HG02571 (cell line): Measurements from ENCODE around the gene SEC23A.
"Not testable (repeated sequence)": the region's sequence is repeated elsewhere in the genome, so short reads cannot be mapped to it uniquely, and the experiment has no call there.

Source experiments
- ATAC-seq: cut with Tn5 transposase; IDR thresholded peaks from one replicate; pipeline ENCODE4 v1.9.1; 2021; ENCODE audit warnings: mild to moderate bottlenecking, moderate library complexity; ENCODE audit not compliant: unreplicated experiment

SEC23A gene

GRCh38 chr14:39034481-39035296 is 68.3 kb downstream of the SEC23A start:
- ATAC-seq: no peak

DNA sequence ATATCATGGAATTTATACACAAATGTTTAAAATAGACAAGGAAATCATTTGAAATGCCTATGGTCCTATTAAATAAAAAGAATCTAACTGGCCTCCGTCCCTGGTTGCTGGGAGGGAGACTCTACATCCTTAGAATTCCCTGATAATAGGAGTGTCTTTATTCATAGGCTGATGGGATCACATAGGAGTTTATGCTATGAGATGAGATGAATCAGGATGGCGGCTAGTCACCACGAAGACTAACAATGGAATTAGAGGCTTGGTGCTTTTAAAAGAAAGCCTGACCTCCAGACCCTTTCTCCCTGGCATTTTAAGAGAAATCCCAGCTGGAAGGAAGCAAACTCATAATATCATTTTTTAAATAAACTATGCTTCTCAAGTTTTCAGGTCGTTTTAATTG is 69.7 kb downstream of the SEC23A start:
- ATAC-seq: no peak

GRCh38 chr14:39030209-39030608 is 72.8 kb downstream of the SEC23A start:
- no peak for ATAC-seq

DNA sequence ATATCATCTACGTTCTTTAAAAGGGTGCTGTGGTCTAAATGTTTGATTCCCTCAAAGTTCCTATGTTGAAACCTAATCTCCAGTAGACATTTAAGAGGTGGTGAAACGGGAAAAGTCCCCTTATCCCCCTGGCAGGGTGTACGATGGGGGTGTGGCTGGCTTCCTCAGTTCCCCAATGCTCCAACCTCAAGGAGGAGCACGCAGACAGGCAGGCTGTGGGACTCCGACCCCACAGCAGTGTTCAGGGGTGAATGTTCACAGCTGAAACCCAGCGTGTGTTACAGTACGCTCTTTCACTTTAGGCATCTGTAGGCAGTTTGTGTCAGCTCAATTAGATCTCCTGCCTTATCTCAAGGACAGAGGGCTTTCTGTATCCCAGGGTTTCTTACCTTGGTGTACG is 73.2 kb downstream of the SEC23A start:
- ATAC-seq: no peak

GRCh38 chr14:39028620-39029019 is 74.4 kb downstream of the SEC23A start:
- no peak for ATAC-seq

DNA sequence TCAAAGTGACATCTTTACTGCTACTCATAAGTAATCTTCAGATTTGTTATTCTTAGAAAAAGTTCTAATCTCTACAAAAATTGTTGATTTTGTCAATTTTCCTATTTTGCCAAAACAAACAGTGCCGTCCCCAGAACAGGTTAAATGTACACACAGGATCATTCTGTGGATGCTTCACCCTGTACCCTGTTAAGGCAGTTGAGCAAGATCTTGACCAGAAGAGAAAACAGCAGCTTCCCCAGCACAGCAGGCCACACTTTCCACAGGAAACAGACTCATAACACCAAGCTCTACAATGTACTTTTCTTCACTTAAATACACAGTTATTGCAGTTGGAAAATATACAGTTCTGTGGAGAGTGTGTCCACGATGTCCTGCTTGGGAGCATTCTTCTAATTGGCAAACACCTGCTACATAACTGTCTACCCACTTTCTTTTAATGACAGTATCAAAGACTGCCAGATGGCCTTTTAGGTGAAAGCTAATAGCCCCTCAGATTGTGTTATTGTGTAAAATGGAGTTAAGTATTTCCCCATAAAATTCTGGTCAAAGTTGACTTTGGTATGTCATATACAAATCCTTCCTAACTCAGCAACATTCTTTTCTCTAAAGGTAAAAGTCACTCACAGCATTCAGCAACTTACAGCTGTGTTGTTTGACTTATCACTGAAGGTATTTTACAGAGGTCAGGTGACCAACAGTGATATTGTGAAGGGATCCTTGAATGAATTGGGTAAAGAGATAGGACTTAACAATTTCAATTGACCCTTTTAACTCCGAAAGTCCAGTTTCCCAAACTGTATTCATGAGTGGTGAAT is 77.0 kb downstream of the SEC23A start:
- ATAC-seq: no peak

- ATAC-seq: no peak
Measured at GRCh38 chr14:39025250-39025809, 77.7 kb downstream of the SEC23A start.

DNA sequence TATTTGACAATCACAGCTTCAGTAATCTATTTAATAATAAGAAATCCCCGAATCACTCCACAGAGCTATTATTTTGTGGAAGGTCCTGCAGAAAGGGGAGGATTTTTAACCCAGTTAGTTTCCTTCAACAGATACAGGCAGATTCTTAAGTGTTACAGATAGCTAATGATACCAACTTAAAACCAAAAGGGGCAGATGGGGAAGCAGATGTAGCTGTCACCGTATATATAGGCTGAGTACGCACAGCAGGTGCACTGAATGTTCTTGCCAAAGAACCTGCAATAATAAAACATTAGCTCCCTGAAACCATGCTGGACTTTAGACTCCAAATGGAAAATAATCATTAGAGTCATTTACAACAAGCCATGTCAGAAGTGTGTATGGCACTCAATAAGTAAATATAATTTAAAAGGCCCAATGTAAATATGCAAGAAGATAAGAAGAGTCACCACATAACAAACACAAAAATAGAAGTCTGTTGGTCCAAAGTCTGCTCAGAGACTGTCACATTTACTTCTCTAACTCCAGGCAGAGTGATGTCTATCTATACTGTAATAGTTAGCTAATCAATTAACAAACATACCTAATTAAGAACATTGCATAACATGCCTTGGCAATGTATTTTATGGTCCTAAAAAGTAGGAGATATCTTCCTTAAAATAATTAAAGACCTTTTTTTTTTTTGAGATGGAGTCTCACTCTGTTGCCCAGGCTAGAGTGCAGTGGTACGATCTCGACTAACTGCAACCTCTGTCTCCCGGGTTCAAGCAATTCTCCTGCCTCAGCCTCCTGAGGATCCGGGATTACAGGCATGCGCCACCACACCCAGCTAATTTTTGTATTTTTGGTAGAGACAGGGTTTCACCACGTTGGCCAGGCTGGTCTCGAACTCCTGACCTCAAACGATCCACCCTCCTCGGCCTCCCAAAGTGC is 78.8 kb downstream of the SEC23A start:
- ATAC-seq: no peak

DNA sequence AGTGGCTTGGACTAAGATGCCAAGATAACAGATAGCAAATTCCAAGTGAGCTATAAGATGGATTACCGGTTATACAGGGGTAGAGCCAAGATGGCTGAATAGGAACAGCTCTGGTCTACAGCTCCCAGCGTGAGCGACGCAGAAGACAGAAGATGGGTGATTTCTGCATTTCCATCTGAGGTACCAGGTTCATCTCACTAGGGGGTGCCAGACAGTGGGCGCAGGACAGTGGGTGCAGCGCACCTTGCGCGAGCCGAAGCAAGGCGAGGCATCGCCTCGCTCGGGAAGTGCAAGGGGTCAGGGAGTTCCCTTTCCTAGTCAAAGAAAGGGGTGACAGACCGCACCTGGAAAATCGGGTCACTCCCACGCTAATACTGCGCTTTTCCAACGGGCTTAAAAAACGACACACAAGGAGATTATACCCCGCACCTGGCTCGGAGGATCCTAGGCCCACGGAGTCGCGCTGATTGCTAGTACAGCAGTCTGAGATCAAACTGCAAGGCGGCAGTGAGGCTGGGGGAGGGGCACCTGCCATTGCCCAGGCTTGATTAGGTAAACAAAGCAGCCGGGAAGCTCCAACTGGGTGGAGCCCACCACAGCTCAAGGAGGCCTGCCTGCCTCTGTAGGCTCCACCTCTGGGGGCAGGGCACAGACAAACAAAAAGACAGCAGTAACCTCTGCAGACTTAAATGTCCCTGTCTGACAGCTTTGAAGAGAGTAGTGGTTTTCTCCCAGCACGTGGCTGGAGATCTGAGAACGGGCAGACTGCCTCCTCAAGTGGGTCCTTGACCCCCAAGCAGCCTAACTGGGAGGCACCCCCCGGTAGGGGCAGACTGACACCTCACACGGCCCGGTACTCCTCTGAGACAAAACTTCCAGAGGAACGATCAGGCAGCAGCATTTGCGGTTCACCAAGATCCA is 85.7 kb downstream of the SEC23A start:
- not testable (repeated sequence) for ATAC-seq

DNA sequence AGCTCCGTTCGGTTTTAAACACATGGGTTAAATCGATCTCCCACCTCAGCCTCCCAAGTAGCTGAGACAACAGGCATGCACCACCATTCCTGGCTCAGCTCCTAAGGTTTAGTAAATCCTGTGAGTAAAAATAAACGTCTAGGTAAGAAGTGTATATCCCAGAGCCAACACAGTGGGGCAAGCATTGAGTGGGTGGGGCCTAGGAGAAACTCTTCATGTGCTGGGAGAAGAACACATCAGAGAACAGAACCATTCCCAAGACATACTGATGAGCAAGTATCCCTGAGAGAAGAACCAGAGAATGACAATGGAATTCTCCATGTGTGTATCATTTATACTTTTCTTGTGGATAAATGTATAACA is 86.3 kb downstream of the SEC23A start:
- no peak for ATAC-seq

GRCh38 chr14:39015964-39016577 is 87.0 kb downstream of the SEC23A start:
- no peak for ATAC-seq

DNA sequence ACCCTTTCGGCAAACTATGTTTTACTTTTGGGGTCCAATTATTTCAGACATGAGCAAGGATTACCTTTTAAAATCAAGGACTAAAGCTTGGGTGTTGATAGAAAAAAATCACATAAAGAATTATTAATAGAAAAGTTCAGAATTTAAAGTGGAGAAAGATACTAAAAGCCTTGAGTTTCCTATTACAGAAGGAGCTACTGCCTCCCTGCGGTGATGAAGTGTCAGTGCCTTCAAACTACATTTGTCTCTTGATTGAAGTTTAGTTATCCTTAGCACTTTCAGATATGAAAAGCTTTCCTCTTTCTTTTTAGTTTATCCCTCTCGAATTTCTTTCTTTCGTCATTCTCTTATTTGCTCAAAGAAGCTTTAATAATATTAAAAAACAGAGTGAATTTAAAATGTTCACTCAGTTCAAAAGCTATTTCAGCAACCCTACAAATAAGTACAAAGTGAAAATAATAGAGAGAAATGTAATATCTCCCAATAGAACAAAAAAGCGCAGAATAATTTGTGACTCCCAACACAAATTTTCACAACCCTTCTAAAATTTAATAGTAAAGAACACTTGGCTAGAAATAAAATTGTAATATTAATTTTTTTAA is 87.6 kb downstream of the SEC23A start:
- no peak for ATAC-seq

DNA sequence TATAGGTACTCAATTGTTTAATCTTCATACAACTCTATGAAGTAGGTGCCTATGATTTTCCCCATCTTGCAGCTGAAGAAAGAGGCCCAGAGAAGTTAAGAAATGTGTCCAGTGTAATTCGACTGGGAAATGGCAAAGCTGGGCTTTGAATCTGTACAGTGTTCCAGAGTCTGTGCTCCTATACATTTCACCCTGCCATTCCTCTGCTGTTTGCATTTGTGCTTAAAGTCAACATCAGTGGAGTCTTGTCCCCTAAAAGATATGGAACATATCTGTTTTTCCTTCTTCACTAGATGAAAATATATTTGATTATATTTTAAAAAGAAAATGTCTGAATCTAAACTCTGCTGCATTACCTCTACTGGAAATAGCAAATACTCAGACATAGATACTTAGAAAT is 88.6 kb downstream of the SEC23A start:
- no peak for ATAC-seq

- not testable (repeated sequence) for ATAC-seq
Measured at GRCh38 chr14:39008965-39009364, 94.1 kb downstream of the SEC23A start.

DNA sequence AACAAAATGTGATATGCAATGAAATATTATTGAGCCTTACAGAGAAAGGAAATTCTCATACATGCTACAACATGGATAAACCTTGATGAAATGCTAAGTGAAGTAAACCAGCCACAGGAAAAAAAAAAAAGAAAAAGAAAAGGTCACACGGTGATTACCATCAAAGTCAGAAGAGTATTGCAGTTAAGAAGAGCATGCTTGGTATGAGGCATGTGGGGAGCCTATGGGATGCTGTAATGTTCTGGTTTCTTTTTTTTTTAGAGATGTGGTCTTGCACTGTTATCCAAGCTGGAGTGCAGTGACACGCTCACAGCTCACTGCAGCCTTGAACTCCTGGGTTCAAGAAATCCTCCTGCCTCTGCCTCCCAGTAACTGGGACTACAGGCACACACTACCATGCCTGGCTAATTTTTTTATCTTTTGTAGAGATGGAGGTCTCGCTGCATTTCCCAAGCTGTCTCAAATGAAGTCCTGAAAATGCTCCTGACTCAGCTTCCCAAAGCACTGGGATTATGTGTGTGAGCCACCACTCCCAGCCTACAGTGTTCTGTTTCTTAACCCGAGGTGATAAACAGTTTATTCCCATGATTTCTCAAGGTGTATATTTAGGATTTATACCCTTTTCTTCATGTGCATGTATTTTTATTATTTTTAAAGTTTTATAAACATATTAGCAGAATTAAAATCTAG is 96.2 kb downstream of the SEC23A start:
- ATAC-seq: no peak

- no peak for ATAC-seq
Measured at GRCh38 chr14:39005044-39005880, 97.8 kb downstream of the SEC23A start.

- no peak for ATAC-seq
Measured at GRCh38 chr14:38999949-39000348, 103.1 kb downstream of the SEC23A start.
